22Rv1 (cell line): Measurements from ENCODE around the gene SYNGR3.
A peak's percentile ranks its signal among the peaks of the same experiment; 100 is the strongest.

Experiments
- H3K27ac ChIP-seq: fragments of 450-650 bp; 2 replicates; pipeline ENCODE4 v1.5.1; 2017
- CTCF ChIP-seq: fragments of 450-650 bp; IDR thresholded peaks from 2 replicates; pipeline ENCODE4 v1.5.1; 2017; ENCODE audit warnings: mild to moderate bottlenecking
- ZFX ChIP-seq: fragments of 450-650 bp; IDR thresholded peaks from 2 replicates; pipeline ENCODE4 v1.6.1; 2017; ENCODE audit warnings: antibody characterized with exemption, borderline replicate concordance

Gene SYNGR3

DNA sequence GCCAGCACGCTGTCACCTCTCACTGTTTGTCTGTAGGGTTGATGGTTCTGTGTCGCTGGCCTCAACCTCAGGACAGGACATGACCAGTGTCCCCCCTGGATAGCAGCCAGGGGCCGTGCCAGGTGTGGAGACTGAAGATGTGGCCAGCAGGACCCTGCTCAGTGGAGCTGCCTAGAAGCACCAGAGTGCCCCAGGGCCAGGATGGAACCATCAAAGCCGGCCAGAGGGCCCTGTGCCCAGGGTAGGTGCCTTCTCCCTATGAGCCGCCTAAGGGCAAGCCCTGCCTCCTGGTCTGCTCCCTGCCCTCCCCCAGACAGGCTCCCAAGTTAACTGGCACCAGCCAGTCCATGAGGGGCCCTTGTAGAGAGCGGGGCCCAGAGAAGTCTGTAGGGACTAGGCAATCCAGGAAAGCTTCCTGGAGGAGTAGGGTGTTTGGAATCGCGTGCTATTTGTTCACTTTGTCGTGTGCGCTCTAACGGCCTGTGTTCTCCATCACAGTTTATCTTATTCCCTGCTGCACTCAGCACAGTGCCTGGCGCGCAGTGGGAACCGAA lies 31.0 kb upstream of the SYNGR3 start:
- TF ChIP-seq CTCF (no peak), ZFX (no peak)
- peak overlapping the region; percentile 96 for H3K27ac ChIP-seq

DNA sequence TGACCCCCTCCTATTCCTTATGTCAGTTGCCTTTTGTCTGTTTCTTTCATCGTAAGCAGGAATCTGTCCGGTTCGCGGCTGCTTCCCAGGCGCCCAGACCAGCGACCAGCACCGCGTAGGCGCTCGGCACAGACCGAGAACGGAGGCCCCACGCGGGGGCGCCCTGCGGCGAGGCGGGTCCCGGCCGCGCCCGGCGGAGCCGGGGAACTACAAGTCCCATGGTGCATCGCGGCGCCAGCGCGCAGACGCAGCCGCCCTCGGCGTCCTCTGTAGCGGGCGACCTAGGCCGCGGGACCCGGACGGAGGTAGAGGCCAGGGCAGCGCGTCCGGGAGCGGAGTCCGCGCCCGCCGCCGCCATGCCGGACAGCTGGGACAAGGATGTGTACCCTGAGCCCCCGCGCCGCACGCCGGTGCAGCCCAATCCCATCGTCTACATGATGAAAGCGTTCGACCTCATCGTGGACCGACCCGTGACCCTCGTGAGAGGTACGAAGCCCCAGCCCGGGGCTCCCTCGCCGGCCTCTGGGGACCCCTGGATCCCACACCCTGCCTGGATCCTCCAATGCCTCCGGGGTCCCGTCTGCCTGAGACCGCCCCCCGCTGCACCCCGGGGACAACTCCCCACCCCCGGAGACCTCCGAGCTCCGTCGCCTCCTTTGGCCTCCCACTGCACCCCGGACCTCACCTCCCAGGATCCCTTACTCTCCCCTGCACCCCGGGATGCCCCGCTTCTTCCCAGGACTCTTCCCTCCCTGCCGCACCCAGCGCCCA lies 30.3 kb upstream of the SYNGR3 start, which contains the start of gene NDUFB10:
Gene NDUFB10 (plus strand): TSS at position 270 of the 771 bp plus-strand sequence. CDS start 87 bp downstream, at position 357.
- TF ChIP-seq CTCF (peak; percentile 93), ZFX (no peak)

GRCh38 chr16:1960665-1961630 lies 28.8 kb upstream of the SYNGR3 start:
- TF ChIP-seq CTCF (no peak), ZFX (no peak)
- peak overlapping the region; percentile 96 for H3K27ac ChIP-seq

More for the DNA sequence above, 30.3 kb upstream of the SYNGR3 start, which contains the start of gene NDUFB10:
- H3K27ac ChIP-seq = peak within 1 kb of the TSS; percentile 96

DNA sequence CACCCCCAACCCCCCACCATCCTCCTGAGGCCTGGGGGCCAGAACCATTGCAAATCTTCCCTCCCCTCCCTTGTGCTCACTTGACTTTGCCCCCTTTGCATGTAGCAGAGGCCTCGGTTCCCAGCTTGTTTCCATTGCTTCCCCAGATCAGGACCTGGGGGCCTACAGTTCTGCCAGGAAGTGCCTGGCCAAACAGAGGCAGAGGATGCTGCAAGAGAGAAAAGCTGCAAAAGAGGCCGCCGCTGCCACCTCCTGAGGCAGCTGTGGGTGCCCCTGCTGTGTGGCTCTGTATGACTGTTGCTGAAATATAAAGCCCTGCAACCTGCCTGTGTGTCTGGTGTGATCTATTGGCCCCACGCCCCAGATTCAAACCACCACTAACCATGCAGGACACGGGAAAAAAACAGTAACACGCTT lies 28.1 kb upstream of the SYNGR3 start:
- H3K27ac ChIP-seq = peak overlapping the region; percentile 96
- no peak for TF ChIP-seq ZFX

- H3K27ac ChIP-seq = peak overlapping the region; percentile 96
Observed at GRCh38 chr16:1962161-1963153, 27.3 kb upstream of the SYNGR3 start.

DNA sequence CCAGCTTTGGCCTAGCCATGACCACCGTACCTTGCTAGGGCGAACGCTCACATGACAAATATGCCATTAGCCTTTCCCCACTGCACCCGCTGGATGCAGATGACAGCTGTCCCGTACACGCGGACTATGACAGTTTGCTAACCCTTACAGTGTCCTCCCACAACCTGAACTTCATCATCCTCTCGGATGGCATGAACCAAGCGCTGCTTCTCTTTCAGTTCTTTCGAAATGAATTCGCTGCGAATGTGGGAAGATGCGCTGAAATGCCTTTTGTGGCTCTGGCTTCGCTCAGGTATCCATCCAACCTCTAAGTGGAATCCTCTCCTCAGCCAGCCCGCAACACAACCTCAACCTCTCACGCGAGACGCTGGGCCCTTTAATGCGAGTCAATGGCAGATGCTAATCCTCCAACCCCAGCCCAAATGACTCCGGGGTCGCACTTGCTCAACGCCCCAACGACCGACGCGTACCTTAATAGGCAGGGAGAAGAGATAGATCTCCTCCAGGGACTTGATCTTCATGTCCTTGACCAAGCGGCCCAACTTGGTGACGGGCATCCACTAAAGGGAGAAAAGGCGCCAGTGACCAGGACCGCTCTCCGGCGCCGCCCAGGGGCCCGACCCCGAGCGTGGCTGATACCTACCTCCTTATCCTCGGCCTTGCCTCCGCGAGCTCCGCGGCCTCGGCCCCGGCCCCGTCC lies 25.8 kb upstream of the SYNGR3 start:
- H3K27ac ChIP-seq = peak overlapping the region; percentile 96
- peak; percentile 58 for TF ChIP-seq CTCF
- no peak for TF ChIP-seq ZFX

DNA sequence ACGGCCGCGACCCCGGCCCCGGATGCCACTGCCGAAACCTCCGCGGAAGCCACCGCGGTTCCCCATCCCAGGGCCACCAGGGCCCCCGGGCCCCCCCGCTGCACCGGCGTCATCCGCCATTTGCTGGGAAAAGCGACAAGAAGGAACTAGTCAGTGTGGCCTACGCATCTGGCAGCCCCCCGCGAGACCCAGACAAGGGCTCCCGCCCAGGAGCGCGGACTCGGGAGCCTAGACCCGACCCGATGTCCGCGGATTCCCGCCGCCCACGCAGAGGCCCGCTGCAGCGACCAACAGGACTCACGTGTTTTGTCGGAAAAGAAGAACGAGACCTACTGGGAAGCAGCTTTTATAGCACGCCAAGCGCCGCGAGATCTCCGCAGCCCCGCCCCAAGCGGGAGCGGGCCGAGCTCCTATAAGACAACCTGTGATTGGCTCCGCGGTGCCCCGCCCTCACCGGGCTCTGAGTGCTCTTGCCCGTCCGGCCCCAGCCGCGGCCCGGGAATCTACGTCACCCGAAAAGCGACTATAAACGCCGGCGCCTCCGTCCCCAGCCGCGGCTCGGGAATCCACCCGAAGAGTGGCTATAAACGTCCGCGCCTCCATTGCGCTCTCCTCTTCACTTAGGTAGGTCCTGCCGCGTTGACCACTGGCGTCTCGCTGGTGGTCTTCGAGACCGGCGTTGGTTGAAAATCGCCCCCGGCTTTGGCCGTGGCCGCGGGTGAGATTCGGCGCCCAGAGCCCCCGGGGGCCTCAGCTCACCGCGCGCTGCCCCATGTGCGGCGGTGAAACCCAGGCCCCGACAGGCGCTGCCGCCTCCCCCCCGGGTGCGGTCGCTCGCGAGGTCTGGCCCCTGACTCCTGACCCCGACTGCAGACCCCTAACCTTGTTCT lies 25.0 kb upstream of the SYNGR3 start, which contains the start of gene RPS2:
Gene RPS2 (minus strand): TSS at position 321 of the 890 bp plus-strand sequence. CDS start 201 bp downstream, at position 120.
- TF ChIP-seq ZFX (no peak), CTCF (peak; percentile 23; the same call in 1 of the 2 replicates)
- peak within 1 kb of the TSS; percentile 96 for H3K27ac ChIP-seq
